Kidney (tissue), 14 donors: ENCODE measurements around the gene RSPH1. TPM values are rescaled to one million over a fixed set of nuclear protein-coding genes. Genes with fewer than 3 reads are reported as not detected.
A peak's percentile ranks its signal among the peaks of the same experiment; 100 is the strongest.

Experiments
- DNase-seq, 5 donors: peaks; one replicate each; pipeline ENCODE4 v3.0.0-alpha.2; 2013 to 2020
- FAIRE-seq: peaks from 2 replicates; lab custom pipeline; 2012; peaks lifted over from hg19 to GRCh38; lab: Jason Lieb, UNC
- H3K27ac ChIP-seq, 2 donors: one replicate each; pipeline ENCODE4 v1.7.0; 2013; ENCODE audit warnings: low read depth in 2 of 2, low read length in 2 of 2, inconsistent platforms in 1 of 2
- H3K27me3 ChIP-seq: one replicate; pipeline ENCODE4 v1.7.1; 2013; ENCODE audit warnings: low read length, inconsistent platforms; ENCODE audit not compliant: control insufficient read depth, insufficient read depth
- H3K36me3 ChIP-seq, 3 donors: one replicate each; pipeline versions ENCODE4 v1.7.0 to v1.7.1; 2013; ENCODE audit warnings: low read length in 3 of 3, control low read depth in 1 of 3, inconsistent platforms in 1 of 3; ENCODE audit not compliant: insufficient read depth in 3 of 3, control insufficient read depth in 2 of 3
- H3K4me1 ChIP-seq, 3 donors: one replicate each; pipeline versions ENCODE4 v1.7.0 to v1.7.1; 2013; ENCODE audit warnings: low read length in 3 of 3, inconsistent platforms in 1 of 3, low read depth in 1 of 3; ENCODE audit not compliant: control insufficient read depth in 2 of 3, insufficient read depth in 2 of 3
- H3K4me3 ChIP-seq, 3 donors: one replicate each; pipeline versions ENCODE4 v1.7.0 to v1.8.1; 2013; ENCODE audit warnings: low read length in 3 of 3, control low read depth in 1 of 3, inconsistent platforms in 1 of 3
- H3K9ac ChIP-seq, 3 donors: one replicate each; pipeline versions ENCODE4 v1.7.0 to v1.7.1; 2013; ENCODE audit warnings: low read length in 3 of 3, control low read depth in 1 of 3, inconsistent platforms in 1 of 3
- H3K9me3 ChIP-seq, 3 donors: one replicate each; pipeline versions ENCODE4 v1.7.0 to v1.7.1; 2013; ENCODE audit warnings: low read length in 3 of 3, control low read depth in 1 of 3, inconsistent platforms in 1 of 3; ENCODE audit not compliant: control insufficient read depth in 2 of 3, insufficient read depth in 1 of 3
- intact Hi-C: fragments of 100-400 bp; cut with DNase I; formaldehyde crosslinking; loops from one replicate; pipeline ENCODE4 v1.11.1; 2022
- polyA plus RNA-seq: library from polyadenylated mRNA; stranded (reverse); fragments of 350-450 nt; fragmentation: Illumina TruSeq; extraction: RNeasy Lipid Tissue Mini Kit (QIAGEN cat#74804); gene quantifications from one replicate; pipeline ENCODE4 v1.2.3, GENCODE V29; 2014; ENCODE audit warnings: low read depth, low replicate concordance; ENCODE audit not compliant: insufficient read depth
- total RNA-seq: library from RNA; stranded (reverse); fragmentation: NEBNext Ultra II Directional; extraction: Animal tissue kit (Norgen Biotek cat#: 25700); gene quantifications from one replicate; pipeline ENCODE4 v1.2.1, GENCODE V29; 2021
- TF ChIP-seq, protein P1 (sequence below): IDR thresholded peaks from 3 replicates; pipeline ENCODE4 v1.5.1; 2012; ENCODE audit warnings: mild to moderate bottlenecking, moderate library complexity, borderline replicate concordance; ENCODE audit not compliant: insufficient read depth; ENCODE audit errors: extremely low read depth
- donor health status: control.
- donor health status: control.
- donor health status: control.
- donor health status: control.
- donor health status: control.
- donor health status: DM: yes; HTN: yes; CAD: no.
- donor health status: Normal renal cell carcinoma (clear cell type).

The RSPH1 gene
- total and polyA plus RNA-seq, 2 donors from 2014 or later = 12.0 to 13.0 TPM

DNA sequence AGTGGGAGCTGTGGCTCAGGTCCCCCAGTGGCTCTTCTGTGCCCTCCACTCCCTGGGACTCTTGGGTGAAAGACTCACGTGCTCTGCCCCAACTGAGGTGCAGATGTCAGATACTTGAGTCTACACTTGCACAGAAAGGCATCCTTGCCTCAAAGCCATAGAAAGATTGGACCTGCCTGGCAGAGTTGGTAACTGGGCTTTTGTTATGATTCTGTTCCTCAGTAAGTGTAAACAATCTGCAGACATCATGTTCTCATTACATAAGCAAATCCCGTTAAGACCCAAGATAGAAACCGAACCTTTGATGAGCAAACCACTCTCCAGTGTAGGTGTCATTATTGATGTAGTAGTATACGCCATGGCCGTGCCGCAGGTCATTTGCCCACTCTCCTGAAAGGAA lies 10.0 kb downstream of the RSPH1 start:
- FAIRE-seq = no peak
- Histone ChIP-seq H3K9ac (no peak overlapping the region), H3K9me3 (no peaks in the 10 kb centered on the region), H3K27me3 (no peaks in the 10 kb centered on the region), H3K36me3 (no peaks in the 10 kb centered on the region), H3K4me1 (no peaks in the 10 kb centered on the region), H3K27ac (no peak overlapping the region), H3K4me3 (no peak overlapping the region)
- peak in 1 of 5 donors; percentile 5 for DNase-seq
- TF ChIP-seq, protein P1, sequence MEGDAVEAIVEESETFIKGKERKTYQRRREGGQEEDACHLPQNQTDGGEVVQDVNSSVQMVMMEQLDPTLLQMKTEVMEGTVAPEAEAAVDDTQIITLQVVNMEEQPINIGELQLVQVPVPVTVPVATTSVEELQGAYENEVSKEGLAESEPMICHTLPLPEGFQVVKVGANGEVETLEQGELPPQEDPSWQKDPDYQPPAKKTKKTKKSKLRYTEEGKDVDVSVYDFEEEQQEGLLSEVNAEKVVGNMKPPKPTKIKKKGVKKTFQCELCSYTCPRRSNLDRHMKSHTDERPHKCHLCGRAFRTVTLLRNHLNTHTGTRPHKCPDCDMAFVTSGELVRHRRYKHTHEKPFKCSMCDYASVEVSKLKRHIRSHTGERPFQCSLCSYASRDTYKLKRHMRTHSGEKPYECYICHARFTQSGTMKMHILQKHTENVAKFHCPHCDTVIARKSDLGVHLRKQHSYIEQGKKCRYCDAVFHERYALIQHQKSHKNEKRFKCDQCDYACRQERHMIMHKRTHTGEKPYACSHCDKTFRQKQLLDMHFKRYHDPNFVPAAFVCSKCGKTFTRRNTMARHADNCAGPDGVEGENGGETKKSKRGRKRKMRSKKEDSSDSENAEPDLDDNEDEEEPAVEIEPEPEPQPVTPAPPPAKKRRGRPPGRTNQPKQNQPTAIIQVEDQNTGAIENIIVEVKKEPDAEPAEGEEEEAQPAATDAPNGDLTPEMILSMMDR = no peak
- intact Hi-C loops = no loop called here

DNA sequence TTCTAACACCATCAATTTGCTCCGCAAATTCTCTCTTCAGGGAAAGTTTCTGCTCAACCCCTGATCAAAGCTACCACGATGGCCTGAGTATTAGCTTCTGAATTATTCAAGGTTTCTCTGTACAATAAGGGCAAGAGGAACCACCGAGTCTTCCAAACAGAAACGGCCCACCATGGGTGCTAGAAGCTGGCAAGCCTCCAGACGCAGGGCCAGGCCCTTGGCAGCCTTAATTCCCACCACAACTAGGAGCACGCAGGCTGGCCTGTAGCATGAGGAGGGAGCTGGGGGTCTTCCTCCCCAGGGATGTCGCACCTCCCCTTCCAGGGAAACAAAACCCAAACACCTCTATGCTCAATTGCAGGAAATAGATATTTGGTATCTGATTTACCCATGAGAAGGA lies 11.1 kb downstream of the RSPH1 start:
- DNase-seq (peak in 1 of 5 donors; percentile 9), FAIRE-seq (no peak)
- Histone ChIP-seq H3K27ac (no peak overlapping the region), H3K36me3 (no peaks in the 10 kb centered on the region), H3K27me3 (no peaks in the 10 kb centered on the region), H3K4me3 (no peak overlapping the region), H3K4me1 (no peaks in the 10 kb centered on the region), H3K9ac (no peak overlapping the region), H3K9me3 (no peaks in the 10 kb centered on the region)
- TF ChIP-seq, protein P1 = no peak
- intact Hi-C loops = no loop called here

- Histone ChIP-seq H3K4me1 (no peaks in the 10 kb centered on the region), H3K27ac (no peak overlapping the region), H3K27me3 (no peaks in the 10 kb centered on the region), H3K36me3 (no peaks in the 10 kb centered on the region), H3K9ac (no peak overlapping the region), H3K4me3 (no peak overlapping the region), H3K9me3 (no peaks in the 10 kb centered on the region)
- intact Hi-C loops = no loop called here
- TF ChIP-seq, protein P1 = no peak
- DNase-seq (peak in 1 of 5 donors; percentile 2), FAIRE-seq (no peak)
Measured at GRCh38 chr21:42481169-42481568, 14.9 kb downstream of the RSPH1 start.

DNA sequence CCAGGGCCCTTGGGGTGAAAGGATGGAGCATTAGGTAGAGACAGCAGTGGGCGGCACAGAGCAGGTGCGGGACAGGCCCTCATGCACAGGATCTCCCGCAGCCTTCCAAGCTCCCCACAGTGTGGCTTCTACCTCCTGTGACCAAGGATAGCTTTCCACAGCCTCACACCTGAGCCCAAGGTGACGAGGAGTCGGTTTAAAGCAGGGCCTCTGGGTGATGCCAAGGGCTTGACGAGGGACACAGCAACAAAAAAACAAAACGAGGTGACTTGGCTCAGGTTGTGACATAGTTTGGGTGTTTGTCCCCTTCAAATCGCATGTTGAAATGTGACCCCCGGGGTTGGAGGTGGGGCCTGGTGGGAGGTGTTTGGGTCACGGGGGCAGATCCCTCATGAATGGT lies 15.3 kb downstream of the RSPH1 start:
- no peaks in the 10 kb centered on the region for H3K36me3 ChIP-seq
- no peak for FAIRE-seq
- intact Hi-C loops = no loop called here
- no peaks in the 10 kb centered on the region for H3K4me1 ChIP-seq
- no peak overlapping the region for H3K9ac ChIP-seq
- no peak overlapping the region for H3K4me3 ChIP-seq
- TF ChIP-seq, protein P1 = no peak
- DNase-seq = peak in 2 of 5 donors; percentile 9 to 33
- no peaks in the 10 kb centered on the region for H3K9me3 ChIP-seq
- H3K27ac ChIP-seq = no peak overlapping the region
- H3K27me3 ChIP-seq = no peaks in the 10 kb centered on the region
